GM18873 (cell line): ENCODE data around the gene EPN3.

Experiments used
- ATAC-seq: cut with Tn5 transposase; IDR thresholded peaks from one replicate; pipeline ENCODE4 v1.9.1; 2021; ENCODE audit warnings: mild to moderate bottlenecking, moderate library complexity, moderate number of reproducible peaks; ENCODE audit not compliant: unreplicated experiment, low FRiP score

EPN3 gene

DNA sequence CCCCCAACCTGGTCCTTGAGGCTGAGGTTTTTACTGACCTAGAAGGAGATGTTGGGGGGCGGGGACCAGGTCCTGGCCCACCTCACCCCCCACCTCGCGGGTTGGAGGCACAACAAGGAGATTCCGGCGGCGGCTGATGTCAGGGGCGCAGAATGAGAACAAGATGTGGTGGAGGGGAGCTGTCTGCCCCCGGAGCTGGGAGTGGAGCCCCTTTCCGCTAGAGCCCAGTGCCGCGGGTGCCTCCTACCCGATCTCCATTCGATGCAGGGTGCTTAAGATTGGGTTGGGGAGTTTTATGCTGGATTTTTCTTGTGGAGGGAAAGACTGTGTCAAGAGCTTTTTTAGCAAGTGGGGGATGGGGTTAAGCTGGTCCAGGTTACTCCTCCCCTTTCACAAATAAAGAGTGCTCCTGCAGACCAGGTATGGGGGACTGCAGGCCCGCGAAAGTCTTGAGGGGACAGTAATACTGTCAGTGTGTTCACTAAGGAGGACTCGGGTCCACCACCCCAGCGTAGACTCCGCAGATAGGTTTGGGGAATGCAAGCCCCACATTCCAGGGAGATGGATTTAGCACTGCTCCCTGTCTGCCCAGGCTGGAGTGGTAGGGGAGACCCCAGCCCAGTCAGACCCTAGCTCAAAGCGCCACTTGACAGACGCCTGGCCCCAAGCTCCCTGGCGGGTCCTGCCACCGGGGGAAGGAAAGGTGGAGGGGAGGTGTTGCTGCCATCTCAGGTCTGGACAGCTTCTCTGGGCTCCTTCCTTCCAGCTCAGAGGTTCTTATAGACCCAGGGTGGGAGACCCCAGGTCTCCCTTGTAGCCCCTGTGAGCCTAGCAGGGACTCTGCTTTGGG lies 29.9 kb downstream of the EPN3 start:
- no peak for ATAC-seq

DNA sequence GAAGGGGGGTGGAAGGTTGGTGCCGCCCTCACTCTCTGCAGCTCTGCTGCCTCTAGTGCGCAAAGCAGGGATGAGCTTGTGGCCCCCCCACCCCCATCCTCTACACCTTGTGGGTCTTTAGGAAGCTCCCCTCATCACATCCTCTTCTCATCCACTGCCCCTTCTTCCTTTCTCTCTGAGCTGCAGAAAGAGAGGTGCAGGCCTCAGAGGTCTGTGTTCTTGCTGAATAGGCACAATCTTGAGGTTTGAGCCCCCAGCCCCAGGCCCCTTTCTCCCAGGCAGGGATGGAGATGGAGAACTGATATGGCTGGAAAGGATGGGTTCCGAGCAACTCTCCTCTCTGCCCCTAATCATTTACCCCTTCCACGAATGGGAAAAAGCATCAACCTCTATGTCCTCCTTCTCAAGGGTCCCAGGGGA lies 30.6 kb downstream of the EPN3 start:
- ATAC-seq = no peak

DNA sequence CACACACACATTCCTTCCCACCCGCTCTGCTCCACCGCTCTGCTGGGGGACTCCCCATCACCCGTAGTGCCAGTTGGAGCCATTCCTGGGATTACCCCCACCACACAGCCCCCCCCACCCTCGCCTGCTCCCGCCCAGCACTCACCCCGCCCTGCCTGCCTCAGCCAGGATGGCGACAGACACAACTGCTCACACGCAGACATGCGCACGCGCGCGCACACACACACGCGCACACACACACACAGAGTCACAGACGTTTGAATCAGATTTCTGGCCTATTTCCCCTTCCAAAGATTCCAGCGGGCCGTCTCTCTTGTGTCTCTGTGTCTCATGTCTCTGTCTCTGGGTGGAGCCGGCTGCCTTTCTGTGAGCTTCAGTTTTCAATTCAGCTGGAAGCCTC lies 32.4 kb downstream of the EPN3 start:
- no peak for ATAC-seq

DNA sequence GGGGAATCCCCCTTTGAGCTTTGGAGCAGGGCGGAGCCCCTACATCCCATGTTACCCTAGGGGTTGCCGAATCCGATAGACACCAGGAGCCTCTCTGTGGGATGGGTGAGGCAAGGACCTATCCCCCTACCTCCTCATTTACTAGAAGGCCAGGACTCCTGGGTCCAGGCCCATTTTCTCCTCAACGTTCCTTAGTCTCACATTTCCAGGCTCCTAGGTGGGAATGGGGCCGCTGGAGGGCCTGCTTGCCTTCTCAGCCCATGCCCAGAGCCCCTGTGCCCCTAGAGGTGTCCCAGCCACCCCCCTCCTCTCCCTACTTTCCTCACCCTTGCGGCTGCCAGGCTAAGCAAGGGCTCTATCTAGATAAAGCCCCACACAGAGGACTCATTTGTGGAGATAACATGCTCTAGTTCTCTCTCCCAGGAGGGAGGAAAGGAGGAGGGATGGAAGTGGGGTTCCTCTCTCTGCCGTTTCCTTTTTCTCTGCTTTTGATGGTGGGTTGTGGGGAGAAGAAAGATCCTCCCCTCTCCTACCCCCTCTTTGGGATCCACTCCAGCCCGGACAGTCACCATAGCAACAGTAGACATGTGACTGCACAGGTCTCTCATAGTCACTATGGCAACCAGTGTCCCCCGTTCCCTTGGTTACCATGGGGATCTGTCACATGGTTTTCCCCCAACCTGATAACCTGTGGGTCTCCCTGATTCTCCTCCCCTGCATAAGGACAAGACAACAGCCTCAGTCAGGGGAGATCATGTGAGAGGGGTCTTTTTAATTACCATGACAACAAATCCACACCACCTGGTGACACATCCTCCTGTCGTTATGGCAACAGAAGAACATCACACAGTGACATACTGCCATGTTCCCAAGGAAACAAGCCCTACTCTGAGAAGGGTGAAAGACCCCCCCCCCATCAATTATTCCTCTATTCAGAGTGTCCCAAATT lies 33.1 kb downstream of the EPN3 start:
- ATAC-seq = no peak

DNA sequence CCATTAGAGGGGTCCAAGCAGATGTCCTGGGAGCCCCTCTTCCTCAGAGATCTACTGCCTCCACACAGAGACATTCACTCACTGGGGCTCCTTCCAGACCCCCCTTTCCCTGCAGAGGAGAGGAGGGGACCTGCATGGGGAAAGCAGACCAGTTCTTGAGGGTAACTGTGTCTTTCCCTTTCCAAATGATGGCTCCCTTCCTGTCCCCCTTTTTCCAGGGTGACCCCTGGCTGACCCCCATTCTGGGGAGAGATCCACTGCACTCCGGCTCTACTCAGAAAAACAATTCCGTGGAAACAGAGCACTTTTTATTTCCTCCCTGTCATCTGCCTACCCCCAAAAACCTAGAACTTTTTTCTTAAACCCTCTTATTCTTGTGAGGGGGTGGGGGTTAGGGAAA lies 34.4 kb downstream of the EPN3 start:
- ATAC-seq = no peak

DNA sequence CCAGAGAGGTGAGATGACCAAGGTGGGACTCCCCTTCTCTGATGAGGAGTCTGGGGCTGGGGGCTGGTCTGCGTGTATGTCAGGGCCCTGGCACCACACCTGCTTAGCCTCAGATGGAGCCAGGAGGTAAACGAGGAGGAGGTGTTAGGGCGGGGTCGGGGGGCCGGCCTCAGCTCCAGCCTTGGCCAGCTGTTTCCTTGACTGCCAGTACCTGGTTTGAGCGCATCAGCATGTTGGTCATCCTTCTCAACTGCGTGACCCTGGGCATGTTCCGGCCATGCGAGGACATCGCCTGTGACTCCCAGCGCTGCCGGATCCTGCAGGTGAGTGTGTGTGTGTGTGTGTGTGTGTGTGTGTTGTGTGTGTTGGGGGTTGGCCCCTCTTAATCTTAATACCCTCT lies 36.1 kb downstream of the EPN3 start:
- no peak for ATAC-seq

DNA sequence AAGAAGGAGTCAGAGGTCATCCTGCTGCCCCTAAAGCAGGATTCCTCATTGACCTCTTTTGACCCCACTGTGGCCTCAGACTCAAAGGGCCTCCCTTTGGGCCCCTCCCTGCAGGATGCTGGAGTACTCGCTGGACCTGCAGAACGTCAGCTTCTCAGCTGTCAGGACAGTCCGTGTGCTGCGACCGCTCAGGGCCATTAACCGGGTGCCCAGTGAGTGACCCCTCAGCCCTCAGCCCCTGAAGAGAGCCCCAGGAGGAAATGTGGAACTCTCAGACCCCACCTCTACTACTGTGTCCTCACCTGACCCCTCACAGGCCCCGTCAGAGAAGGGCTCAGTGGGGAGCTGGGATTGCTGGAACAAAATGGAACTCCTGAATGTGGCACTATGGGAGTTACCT lies 37.1 kb downstream of the EPN3 start:
- ATAC-seq = no peak

DNA sequence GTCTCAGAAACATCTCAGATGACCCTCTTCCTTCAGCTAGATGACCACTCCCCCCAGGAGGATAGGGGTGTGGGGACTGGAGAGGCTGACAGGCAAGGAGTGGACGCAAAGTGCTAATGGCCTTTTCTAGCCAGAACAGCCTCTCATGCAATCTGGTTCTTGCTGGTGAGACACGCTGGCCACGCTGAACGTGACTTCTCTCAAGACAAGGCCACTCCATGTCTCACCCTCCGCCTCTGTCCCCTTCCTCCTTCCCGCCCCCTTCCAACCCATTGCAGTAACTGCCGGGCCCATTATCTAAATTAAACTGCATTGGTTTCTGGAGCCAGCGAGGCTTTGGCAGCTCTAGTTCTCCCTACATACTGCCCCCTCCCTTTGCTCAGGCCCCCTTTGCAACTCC lies 37.5 kb downstream of the EPN3 start:
- ATAC-seq = no peak

DNA sequence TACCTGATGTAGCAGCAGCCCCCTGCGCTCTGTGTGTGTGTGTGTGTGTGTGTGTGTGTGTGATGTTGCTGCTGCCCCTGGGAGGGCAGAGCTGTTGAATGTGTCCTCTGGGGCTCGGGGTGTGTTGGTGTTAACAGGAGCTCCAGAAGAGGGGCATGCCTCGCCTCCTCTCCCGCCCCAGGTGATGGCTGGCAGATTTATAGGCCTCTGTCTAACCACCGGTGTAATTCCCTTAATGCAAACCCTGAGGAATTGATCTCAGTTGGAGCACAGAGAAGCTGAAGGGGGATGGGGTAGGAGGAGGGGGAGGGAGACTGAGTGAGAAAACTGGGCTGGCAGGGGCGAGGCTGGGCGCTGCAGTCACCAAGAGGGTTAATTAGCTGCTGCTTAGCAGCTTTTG lies 38.0 kb downstream of the EPN3 start:
- no peak for ATAC-seq

DNA sequence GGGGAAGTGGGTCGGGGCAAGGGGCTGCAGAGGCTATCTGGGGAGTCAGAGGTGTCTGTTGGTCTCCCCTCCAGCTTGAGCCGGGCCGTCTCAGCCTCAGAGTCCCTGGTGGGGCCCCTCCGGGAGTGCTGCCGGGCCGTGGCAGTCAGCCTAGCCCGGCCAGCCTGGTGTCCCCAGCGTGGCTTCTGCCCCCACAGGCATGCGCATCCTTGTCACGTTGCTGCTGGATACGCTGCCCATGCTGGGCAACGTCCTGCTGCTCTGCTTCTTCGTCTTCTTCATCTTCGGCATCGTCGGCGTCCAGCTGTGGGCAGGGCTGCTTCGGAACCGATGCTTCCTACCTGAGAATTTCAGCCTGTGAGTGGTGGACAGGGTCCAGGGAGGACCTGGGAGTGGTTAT lies 39.1 kb downstream of the EPN3 start:
- ATAC-seq = no peak

DNA sequence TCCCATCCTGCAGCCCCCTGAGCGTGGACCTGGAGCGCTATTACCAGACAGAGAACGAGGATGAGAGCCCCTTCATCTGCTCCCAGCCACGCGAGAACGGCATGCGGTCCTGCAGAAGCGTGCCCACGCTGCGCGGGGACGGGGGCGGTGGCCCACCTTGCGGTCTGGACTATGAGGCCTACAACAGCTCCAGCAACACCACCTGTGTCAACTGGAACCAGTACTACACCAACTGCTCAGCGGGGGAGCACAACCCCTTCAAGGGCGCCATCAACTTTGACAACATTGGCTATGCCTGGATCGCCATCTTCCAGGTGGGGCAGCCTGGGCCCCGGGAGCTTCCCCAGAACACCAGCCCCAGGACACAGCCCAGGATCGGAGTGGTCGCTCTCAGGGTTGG lies 40.0 kb downstream of the EPN3 start:
- ATAC-seq = no peak

DNA sequence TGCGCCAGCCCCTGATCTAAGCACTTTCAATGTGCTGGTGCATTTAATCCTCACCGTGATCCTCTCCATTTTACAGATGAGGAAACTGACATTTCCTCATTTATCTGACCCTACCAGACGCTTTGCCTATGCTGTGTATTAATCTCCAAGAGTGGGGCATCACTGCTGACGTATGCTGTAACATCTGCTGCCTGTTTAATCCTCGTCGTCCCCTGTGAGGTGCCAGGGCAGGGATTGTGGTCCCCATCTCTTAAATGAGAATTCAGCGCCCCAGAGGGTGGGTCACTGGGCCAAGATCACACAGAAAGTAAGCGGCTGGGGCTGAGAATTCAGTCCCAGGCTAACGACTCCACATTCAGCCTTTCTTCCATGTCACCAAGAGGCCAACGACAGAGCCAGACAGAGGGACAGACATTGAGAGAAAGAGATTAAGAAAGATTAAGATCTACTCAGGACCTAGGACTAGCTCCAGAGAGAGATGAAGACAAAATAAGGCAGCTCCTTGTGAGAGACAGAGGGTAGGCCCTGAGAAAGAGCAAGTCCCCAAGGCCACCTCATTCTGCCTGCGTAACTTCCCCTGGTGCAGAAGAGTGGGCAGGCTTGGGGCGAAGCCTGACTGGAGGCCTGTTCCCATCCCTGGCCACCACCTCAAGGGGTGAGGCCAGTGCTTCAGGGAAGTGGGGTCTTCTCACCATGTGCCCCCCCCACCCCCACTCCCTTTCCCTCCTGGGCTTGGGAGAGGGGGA lies 41.5 kb downstream of the EPN3 start:
- ATAC-seq = no peak

DNA sequence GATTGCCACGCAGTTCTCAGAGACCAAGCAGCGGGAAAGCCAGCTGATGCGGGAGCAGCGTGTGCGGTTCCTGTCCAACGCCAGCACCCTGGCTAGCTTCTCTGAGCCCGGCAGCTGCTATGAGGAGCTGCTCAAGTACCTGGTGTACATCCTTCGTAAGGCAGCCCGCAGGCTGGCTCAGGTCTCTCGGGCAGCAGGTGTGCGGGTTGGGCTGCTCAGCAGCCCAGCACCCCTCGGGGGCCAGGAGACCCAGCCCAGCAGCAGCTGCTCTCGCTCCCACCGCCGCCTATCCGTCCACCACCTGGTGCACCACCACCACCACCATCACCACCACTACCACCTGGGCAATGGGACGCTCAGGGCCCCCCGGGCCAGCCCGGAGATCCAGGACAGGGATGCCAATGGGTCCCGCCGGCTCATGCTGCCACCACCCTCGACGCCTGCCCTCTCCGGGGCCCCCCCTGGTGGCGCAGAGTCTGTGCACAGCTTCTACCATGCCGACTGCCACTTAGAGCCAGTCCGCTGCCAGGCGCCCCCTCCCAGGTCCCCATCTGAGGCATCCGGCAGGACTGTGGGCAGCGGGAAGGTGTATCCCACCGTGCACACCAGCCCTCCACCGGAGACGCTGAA lies 43.2 kb downstream of the EPN3 start:
- ATAC-seq = no peak

DNA sequence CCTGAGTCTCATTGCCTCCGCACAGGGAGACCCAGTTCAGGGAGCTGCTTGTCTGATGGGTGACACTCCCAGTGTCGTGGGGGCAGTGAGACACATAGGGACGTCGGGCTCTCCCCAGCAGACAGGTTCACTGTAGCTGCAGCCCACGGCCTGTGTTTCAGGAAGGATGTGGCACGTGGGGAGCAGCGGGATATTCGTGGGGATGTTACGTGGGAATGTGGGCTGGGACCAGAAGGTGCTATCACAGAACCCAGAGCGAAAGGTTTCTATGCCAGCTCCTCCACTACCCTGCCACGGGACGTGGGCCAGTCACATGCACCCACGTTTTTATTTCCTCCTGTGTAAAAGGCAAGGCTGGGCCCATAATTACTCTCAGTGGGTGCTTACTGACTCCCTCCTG lies 44.3 kb downstream of the EPN3 start:
- no peak for ATAC-seq

DNA sequence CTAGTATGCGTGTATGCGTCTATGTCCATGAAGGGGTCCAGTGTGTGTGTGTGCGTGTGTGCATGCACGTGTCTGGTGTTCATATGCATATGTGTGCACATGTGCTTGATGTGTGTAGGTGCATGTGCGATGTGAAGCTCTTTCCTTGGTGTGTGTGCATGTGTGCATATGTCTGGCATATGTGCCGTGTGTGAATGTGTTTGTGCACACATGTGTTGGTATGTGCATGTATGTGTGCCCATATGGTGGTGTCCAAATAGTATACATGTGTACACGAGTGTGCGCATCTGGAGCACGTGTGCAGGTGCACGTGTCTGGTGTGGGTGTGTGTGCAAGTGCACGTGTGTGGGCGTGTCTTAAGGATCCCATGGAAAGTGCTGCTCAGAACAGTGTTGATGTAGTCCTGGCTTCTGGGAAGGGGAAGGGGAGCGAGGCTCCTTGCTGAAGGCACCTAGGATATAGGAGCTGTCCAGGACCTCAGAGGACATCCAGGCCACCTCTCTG lies 45.0 kb downstream of the EPN3 start:
- no peak for ATAC-seq

DNA sequence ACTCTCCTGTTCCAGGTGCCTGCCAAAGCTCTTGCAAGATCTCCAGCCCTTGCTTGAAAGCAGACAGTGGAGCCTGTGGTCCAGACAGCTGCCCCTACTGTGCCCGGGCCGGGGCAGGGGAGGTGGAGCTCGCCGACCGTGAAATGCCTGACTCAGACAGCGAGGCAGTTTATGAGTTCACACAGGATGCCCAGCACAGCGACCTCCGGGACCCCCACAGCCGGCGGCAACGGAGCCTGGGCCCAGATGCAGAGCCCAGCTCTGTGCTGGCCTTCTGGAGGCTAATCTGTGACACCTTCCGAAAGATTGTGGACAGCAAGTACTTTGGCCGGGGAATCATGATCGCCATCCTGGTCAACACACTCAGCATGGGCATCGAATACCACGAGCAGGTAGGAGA lies 45.6 kb downstream of the EPN3 start:
- no peak for ATAC-seq

DNA sequence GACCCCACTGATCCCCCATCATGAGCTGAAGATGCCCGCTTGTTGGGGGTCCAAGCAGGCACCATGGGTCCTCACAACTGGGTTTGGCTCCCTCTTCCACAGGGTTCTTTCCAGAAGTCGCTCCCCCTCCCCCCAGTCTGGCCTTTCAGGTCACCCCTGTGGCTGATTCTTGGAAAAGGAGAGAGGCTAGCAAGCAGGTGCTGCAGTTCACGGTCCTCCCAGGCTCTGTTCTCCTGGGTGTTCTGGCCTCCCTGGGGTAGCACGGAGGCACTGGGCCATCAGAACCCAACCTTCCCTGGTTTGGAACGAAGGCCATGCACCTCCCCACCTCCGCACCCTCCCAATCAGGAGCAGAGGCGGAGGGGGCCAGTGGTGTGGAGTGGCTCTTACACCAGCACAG lies 46.9 kb downstream of the EPN3 start:
- ATAC-seq = no peak

DNA sequence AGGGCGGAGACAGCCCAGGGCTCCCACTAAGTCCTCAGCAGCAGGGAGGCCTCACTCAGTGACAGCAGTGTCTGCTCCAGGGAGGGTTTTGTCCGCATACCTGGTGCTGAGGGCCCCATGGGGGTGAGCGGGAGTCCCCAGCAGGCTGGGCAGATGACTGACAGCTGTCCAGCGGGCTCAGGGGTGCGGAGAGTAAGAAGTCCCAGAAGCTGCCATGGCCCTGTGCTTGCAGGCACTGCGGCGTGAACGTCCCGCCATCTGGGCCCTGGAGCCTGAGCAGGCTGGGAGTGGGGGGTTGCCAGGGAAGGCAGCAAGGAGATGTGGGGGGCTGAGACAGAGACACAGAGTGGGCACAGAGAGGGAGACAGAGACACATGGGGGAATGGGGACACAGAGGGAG lies 48.1 kb downstream of the EPN3 start:
- ATAC-seq = no peak

DNA sequence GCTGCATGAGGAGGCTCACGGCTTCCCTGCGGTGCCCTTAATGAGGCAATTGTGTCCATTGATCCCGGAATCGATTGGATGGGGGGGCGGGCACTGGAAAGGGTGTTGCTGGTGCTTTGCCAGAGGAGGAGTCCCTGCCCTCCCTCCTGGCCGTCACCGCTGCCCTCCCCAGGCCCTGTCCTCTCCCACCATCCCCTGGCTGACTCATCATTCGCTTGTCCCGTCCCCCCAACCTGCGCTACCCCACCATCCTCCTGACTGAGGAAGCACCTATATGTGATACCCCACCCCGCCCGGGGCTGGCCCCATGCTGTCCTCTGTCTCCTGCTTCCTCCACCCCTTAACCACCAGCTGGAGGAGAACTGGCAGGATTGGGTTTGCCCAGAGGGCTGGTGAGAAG lies 48.8 kb downstream of the EPN3 start:
- no peak for ATAC-seq

DNA sequence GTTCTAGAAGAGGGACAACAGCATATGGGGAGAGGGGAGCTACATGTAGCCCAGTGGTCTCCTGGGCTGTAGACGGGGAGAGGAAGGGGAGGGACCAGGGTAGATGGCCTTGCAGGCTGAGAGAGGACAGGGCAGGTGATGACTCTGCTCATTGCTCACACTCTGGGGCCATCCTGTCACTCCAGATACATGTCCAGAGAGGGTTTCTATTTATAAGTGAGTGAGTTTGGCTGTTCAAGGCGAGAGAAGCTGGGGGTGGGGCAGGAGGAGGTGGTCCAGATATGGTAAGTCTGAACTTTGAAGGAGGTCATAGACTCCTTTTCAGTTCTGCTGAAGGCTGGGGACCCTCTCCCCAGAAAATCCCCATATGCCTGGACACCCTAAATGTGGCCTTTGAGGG lies 50.2 kb downstream of the EPN3 start:
- no peak for ATAC-seq
